ENCODE measurements around the gene USP19.

USP19 gene

DNA sequence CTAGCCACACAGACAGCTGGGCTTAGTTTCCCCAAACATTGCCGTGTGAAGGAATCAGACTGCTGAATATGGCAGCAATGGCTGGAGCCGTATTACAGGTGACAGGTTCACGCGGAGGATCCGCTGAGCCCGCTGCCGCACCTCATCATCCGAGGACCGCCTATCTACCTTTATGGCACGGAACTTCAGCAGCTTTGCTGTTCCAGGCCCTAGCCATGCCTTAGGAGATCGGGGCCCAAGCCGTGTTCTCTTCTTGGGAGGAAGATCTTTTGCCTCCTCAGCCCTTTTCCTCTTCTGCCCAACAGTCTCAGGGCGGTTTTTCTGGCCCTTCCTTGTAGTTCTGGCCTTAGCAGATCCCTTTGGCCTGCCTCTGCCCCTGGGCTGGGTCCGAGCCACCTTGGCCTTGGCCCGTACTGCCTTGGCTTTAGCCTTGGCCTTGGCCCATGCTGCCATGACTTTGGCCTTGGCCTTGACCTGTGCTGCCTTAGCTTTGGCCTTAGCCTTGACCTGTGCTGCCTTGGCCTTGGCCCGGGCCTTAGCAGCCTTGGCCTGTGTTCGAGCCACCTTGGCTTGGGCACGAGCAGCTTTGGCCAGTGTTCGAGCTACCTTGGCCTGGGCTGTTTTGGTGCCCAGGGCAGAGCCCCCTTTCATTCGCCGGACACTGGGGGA, 42.3 kb upstream of the USP19 start:
- in situ Hi-C loops (cut with MboI; ENCODE audit: low sequenced_read_pairs, unreplicated experiment), result loop anchor here (25.0 kb wide), 1 partner anchor 274 kb away; the partner anchor contains the start of gene NICN1
- TF ChIP-seq CTCF (IDR thresholded peaks at IDR 0.05; ENCODE audit: borderline replicate concordance, control extremely low read depth, extremely low read depth, insufficient read depth, missing control alignments), result no peak

DNA sequence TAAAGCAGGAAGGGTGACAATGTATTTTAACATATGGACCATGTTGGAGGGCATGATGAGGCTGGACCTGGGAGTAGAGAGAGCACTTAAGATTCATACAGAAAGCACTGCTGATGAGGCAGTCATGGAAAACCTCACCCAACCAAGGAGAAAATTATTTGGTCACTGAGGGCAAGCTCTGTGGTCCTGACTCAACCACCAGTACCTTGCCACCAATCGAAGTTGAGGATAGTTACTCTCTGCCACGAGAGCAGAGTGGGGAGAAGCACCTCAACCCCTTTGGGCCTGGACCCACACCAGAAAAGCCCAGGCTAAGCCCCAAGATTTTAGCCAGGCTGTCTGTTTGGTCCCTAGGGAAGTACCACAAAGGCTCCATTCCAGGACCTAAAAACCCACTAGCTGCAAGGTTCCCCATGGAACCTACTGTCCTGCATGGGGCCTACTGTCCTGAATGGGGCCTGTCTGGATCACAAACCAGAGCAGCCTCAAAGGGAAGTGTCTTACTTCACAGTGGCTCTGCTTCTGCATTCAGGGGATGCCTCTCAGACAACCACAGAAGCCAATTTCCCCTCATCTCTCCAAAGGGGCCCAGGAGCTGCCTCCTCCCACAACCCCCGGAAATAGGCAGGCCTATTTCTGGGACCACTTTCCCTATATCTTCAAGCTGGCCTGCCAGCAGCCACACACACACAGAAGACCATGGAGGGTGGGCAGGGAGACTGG, 41.3 kb upstream of the USP19 start:
- no peak for TF ChIP-seq CTCF (IDR thresholded peaks at IDR 0.05; ENCODE audit: borderline replicate concordance, control extremely low read depth, extremely low read depth, insufficient read depth, missing control alignments)
- in situ Hi-C loops (cut with MboI; ENCODE audit: low sequenced_read_pairs, unreplicated experiment), result loop anchor here (25.0 kb wide), 1 partner anchor 275 kb away; the partner anchor contains the start of gene NICN1
- DNase-seq (ENCODE audit: low spot score), result no peak

More for the DNA sequence above, 42.3 kb upstream of the USP19 start:
- DNase-seq (ENCODE audit: low spot score), result no peak

DNA sequence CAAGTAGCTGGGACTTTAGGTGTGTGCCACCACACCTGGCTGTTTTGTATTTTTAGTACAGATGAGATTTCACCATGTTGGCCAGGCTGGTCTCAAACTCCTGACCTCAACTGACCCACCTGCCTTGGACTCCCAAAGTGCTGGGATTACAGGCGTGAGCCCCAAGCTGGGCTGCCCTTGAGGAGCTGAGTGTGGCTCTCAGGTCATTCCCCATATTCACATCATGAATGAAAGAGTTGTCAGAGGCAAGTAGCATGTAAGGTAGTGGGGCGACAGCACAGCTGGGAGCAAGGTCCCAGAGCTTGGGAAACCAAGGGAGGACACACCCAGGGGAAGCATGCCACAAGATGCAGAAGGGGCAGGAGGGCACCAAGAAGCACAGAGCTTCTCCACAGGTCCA, 40.6 kb upstream of the USP19 start:
- TF ChIP-seq CTCF (IDR thresholded peaks at IDR 0.05; ENCODE audit: borderline replicate concordance, control extremely low read depth, extremely low read depth, insufficient read depth, missing control alignments), result no peak
- DNase-seq (ENCODE audit: low spot score), result no peak
- in situ Hi-C loops (cut with MboI; ENCODE audit: low sequenced_read_pairs, unreplicated experiment), result loop anchor here (25.0 kb wide), 1 partner anchor 276 kb away; the partner anchor contains the start of gene NICN1

GRCh38 chr3:49158792-49159191, 38.2 kb upstream of the USP19 start:
- DNase-seq (ENCODE audit: low spot score), result no peak
- in situ Hi-C loops (cut with MboI; ENCODE audit: low sequenced_read_pairs, unreplicated experiment), result loop anchor here (25.0 kb wide), 1 partner anchor 279 kb away; the partner anchor contains the start of gene NICN1
- no peak for TF ChIP-seq CTCF (IDR thresholded peaks at IDR 0.05; ENCODE audit: borderline replicate concordance, control extremely low read depth, extremely low read depth, insufficient read depth, missing control alignments)

DNA sequence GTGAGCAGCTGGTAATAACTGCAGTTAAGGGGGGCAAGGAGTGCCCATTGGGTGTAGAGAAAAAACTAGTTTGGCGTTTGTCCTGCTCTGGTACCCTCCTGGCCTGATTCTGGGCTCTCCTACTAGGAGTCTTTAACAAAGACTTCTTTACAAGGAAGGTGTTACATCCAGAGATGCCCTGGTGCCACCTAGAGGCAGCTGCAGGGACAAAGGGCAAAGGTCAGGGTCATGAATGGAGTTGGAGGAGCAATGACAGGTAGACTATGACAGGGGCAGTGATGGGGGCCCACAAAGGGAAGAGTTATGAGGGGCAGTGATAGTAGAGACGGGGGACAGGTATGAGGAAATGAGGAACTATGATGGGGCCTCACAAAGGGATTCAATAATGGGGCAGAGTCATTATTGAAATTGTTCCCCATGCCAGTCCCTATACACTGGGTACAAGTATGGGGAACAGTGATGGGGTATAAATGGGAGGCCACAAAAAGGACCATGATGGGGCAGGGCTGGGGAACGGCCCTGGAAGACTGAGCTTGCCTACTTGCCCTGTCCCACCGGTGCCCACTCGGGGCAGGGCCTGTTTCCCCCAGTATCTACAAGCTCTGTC, 37.6 kb upstream of the USP19 start:
- DNase-seq (ENCODE audit: low spot score), result no peak
- peak; percentile 44 for TF ChIP-seq CTCF (IDR thresholded peaks at IDR 0.05; ENCODE audit: borderline replicate concordance, control extremely low read depth, extremely low read depth, insufficient read depth, missing control alignments)
- in situ Hi-C loops (cut with MboI; ENCODE audit: low sequenced_read_pairs, unreplicated experiment), result loop anchor here (25.0 kb wide), 1 partner anchor 279 kb away; the partner anchor contains the start of gene NICN1

DNA sequence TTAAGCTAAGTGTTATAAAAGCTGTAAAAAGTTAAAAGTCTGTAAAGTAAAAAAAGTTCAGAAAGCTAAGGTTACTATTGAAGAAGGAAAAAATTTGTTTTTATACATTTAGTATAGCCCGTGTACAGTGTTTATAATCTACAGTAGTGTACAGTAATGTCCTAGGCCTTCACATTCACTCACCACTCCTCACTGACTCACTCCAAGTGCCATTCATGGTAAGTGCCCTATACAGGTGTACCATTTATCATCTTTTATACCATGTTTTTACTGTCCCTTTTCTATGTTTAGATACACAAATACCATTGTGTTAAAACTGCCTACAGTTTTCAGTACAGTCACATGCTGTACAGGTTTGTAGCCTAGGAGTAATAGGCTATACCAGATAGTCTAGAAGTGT, 36.7 kb upstream of the USP19 start:
- in situ Hi-C loops (cut with MboI; ENCODE audit: low sequenced_read_pairs, unreplicated experiment), result loop anchor here (25.0 kb wide), 1 partner anchor 280 kb away; the partner anchor contains the start of gene NICN1
- DNase-seq (ENCODE audit: low spot score), result no peak

More for the DNA sequence above, 36.7 kb upstream of the USP19 start:
- TF ChIP-seq CTCF (IDR thresholded peaks at IDR 0.05; ENCODE audit: borderline replicate concordance, control extremely low read depth, extremely low read depth, insufficient read depth, missing control alignments), result no peak

Measured in GM13976 (cell line).